ENCODE data around the gene PIGQ.

DNA sequence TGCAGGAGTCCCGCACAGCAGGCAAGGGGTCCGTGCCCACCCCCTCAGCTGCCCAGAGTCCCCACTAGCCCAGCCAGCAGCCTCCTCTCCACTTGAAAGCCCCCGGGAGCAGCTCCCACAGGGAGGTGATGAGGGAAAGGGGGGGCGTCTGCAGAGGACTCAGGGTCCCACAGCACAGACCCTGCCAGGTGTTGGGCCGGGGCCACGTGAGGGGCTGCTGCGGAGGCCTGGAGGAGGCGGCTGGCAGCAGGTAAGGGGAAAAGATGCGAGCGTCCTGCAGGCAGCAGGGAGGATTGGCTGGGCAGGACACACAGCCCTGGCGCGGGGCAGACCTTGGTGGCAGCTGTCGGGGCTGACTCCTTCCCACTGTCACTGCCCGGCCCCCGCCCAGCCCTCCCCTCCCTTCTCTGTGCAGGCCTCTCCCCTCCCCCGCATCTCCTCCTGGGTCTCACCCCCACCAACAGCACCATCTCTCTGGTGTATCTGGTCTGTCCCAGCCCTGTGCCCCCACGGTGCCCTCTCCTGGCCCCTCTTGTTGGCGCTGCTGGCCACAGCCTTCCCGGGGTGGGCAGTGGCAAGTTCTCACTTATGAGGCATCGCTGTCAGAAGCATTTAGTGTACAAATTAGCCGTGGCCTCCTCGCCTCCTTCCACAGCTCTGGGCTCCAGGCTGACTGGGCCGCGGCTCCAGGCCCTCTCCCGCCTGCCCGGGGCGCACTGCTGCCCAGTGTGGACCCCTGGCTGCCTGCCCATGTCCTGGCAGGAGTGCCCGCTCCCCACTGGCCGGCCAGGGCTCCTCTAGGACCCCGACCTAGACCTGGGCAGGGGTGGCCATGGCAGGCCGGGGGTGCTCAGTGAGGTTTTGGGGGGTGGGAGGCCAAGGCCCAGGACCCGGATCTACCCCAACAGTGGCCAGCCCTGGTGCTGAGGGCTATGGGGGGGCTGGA is 14.0 kb upstream of the PIGQ start:
- TF ChIP-seq TCF12 (IDR thresholded peaks at IDR 0.05) (no peak), TCF12 (CRISPR knock-in tag; IDR thresholded peaks at IDR 0.05) (no peak), RFX5 (IDR thresholded peaks at IDR 0.05; ENCODE audit: low read depth, low read length) (no peak), ZNF556 (CRISPR knock-in tag; IDR thresholded peaks at IDR 0.05; ENCODE audit: borderline replicate concordance) (no peak), SRSF1 (optimal IDR thresholded peaks at IDR 0.05; ENCODE audit: low read depth, low read length) (no peak)
- TF ChIP-seq, protein P1, sequence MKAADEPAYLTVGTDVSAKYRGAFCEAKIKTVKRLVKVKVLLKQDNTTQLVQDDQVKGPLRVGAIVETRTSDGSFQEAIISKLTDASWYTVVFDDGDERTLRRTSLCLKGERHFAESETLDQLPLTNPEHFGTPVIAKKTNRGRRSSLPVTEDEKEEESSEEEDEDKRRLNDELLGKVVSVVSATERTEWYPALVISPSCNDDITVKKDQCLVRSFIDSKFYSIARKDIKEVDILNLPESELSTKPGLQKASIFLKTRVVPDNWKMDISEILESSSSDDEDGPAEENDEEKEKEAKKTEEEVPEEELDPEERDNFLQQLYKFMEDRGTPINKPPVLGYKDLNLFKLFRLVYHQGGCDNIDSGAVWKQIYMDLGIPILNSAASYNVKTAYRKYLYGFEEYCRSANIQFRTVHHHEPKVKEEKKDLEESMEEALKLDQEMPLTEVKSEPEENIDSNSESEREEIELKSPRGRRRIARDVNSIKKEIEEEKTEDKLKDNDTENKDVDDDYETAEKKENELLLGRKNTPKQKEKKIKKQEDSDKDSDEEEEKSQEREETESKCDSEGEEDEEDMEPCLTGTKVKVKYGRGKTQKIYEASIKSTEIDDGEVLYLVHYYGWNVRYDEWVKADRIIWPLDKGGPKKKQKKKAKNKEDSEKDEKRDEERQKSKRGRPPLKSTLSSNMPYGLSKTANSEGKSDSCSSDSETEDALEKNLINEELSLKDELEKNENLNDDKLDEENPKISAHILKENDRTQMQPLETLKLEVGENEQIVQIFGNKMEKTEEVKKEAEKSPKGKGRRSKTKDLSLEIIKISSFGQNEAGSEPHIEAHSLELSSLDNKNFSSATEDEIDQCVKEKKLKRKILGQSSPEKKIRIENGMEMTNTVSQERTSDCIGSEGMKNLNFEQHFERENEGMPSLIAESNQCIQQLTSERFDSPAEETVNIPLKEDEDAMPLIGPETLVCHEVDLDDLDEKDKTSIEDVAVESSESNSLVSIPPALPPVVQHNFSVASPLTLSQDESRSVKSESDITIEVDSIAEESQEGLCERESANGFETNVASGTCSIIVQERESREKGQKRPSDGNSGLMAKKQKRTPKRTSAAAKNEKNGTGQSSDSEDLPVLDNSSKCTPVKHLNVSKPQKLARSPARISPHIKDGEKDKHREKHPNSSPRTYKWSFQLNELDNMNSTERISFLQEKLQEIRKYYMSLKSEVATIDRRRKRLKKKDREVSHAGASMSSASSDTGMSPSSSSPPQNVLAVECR (CRISPR knock-in tag; IDR thresholded peaks at IDR 0.05; ENCODE audit: borderline replicate concordance), result no peak

All from HepG2 (cell line).